HG02884 (cell line): ENCODE data around the gene HTR2B.
"Not testable (repeated sequence)": the region's sequence is repeated elsewhere in the genome, so short reads cannot be mapped to it uniquely, and the experiment has no call there.

Experiments
- ATAC-seq: cut with Tn5 transposase; IDR thresholded peaks from one replicate; pipeline ENCODE4 v1.9.1; 2021; ENCODE audit warnings: mild to moderate bottlenecking, moderate library complexity; ENCODE audit not compliant: unreplicated experiment

Gene HTR2B

DNA sequence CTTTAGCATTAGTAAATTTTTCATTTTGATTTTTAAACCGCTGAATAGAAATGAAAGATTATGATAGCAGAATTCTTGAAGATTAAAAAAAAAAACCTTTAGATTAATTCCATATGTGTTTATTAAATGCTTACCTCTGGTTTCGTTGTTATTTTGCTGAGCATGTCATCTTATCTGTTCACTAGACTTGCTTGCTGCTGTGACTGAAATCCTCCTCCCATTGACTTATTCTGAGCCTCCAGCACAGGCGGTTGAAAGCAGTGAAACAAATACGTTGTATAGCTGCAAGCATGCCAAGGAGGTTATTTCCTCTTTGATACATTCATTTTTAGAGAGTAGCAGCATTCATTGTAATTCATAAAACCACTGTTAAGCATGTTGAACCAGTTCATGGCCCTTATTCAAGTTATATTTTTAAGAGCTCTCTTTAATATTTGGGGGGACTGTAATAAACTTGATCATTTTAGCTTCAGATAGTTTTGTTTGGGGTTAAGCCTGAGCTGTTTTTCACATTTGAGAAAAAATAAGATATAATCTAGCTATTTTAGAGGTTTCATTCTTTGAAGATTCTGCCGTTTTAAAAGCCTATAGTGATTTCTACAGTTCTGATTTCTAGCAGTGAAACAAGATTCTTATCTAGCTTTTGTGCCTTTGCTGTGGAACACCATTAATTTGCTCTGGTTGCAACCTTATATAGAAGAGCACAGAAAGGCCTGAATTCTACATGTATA, at the start of gene HTR2B:
Gene HTR2B (minus strand): TSS at position 205 of the 731 bp plus-strand sequence. CDS start 1,278 bp downstream, outside the sequence.
- no peak for ATAC-seq

DNA sequence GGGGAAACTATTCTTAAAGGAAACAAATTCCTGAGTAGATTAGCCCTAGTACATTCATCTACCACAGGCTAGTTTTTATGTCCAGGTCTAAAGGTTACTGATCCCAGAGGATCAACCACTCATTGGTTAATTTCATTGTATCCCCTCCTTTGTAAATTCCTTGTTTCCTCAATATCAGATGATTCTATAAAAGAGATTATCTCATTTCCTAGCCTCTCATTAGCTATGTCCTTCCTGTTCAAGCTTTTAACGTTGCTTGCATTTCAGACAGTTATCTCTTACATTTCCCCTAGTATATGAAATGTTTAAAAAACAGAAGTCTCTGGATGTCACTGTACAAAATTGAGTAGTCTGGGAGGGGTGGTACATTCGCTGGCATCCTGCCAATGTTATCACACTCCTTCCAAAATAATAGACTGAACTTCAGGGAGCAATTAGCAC, 49.4 kb upstream of the HTR2B start:
- no peak for ATAC-seq

DNA sequence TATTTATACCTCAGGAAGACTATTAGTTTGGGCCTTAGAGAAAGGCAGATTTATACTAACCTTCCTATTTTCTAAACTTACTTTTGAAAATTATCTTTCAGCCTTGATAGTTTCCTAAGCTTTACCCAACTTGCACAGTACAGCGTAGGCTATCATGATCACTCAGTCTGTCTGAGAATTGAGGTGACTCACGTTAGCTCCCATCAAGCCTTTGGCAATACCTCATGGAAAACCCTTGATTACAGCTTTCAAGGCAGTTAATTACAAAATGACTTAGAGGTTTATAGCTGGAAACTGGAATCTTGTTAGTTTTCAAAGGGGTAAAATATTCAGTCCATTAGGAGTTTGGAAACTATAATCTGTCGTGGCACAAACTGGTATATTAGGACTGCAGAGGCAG, 47.2 kb upstream of the HTR2B start:
- no peak for ATAC-seq

DNA sequence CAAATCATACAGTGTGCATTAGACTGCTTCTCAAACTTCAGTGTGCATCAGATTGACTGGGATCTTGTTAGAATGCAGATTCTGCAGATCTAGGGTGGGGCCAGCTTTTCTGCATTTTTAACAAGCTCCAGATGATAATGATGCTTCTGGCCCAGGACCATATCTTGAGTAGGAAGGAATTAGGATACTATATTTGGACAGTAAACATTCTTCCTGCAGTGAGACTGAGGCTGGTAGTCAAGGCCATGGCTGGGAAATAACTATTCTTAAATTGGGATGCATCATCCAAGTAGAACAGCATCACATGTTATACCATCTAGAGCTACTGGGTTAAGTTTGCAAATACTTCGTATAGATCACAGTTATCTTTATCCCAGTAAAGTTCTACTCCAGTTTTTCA, 45.2 kb upstream of the HTR2B start:
- ATAC-seq, result no peak

DNA sequence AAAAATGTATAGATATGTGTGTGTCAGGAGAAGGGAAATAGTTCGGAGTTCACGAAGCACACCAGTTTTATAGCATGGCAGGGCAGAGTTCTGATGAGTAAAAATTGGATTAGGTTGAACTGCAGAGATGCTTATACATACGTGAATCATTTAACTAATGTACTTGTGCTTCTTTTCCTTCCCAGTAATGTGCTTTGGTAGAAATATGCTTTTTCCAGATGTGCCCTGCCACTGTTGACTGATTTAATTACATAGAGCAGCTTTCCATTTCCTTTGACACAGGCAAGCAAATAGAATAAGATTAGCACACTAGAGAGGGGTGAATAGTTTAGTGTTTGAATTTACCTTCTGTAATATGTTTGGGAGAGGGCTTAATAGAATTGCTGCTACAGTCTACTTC, 44.6 kb upstream of the HTR2B start:
- ATAC-seq, result no peak

DNA sequence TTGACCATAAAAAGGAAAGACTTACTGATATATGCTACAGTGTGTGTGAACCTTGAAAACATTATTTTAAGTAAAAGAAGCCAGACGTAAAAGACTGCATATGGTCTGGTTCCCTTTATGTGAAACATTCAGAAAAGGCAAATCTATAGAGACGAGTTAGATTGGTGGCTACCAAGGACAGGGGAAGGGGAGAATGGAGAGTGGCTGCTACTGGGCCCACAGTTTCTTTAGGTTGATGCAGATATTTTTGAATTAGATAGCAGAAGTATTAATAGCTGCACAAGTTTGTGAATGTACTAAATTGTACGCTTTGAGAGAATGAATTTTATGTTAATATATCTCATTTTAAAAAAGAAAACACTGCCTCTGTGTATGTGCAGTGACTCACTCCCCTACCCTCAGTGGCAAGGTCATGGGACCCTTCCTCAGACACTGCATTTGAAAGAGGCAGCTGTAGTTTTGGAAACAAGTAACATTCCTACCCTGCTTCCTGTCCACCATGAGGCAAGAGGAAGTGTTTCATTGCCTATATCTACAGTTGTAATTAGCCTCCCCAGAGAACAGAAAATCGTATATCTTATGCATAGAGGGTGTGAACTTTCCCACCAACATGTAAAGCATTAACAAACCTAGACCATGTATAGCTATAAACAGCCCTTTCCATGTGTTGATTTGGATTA, 43.8 kb upstream of the HTR2B start:
- no peak for ATAC-seq

DNA sequence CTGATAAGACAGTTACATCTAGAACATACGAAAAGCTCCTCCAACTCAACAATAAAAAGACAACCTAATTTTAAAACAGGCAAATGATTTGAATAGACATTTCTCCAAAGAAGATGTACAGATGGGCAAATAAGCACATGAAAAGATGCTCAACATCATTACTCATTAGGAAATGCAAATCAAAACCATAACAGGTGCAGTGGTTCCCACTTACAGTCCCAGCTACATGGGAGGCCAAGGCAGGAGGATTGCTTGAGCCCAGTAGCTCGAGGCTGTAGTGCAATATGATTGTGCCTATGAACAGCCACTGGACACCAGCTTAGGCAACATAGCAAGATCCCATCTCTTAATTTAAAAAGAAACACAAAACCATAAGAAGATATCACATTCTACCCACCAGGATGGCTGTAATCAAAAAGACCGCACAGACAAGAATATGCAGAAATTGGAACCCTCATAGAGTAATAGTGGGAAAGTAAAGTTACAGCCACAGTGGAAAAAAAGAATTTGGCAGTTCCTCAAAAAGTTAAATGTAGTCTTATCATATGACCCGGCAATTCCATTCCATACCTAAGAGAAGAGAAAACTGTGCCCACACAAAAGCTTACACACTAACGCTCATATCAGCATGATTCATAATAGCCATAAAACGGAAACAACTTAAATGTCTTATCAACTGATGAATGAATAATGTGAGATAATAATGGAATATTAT, 43.1 kb upstream of the HTR2B start:
- ATAC-seq, result no peak

DNA sequence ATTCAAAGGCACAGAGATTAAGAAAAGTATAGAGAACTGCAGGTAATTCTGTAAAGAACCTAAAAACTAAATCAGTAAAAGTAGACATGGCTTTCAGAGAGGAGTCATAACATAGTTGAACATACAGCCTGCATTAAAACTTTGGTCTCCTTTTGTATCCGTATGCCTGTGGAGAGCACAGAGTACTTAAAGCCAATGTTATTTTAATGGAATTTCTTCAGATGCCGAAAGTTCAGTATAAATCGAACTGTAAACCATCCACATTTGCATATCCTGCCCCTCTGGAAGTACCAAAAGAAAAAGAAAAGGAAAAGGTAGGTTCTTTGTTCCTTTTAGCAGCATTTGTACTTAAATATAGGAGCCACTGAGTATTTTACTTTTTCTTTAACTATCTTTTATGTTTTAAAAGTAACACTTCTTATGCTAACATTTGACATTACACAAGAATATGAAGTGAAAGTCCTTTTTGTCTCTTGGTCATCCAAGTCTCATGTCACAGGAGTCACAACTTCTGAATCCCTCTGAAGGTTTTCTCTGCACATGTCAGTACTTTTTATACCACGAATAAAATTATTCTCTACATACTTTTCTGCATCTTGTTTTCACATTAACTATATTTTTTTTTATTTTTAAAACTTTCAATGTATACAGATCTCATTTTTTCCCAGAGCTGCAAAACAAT, 38.7 kb upstream of the HTR2B start:
- ATAC-seq, result no peak

DNA sequence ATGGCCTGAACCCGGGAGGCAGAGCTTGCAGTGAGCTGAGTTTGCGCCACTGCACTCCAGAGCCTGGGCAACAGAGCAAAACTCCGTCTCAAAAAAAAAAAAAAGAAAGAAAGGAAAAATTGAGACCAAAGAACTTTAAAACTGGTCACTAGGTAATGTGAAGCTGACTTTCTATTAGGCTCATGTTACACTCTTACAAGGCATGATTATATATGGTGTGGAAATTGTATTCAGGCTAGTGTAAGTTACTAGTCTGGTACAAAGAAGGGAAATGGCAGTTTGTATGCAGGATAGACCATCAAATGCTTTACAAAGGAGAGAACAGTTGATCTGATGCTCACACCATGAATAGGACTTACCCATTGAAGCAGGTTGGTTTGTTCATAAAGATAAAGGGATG, 38.2 kb upstream of the HTR2B start:
- ATAC-seq, result no peak

DNA sequence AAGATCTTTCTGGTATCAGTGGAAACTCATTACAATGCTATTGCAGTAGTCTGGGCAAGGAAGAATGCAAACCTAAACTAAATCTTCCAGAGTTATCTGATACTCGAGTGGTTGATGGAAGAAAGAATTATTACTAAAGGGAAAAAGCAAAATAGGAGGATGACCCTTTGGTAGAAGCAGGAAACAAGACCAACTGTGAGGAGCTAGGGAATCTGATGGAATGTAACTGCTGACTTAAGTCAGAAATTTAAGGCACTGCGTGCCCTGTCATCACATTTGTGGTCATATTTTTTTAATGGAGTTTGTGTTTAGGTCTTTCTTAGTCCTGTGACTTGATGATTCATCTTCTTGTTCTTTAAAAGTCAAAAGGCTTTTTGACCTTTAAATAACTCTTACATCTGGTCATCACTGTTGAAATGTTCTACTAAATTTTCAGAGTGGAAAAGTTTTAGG, 37.1 kb upstream of the HTR2B start:
- ATAC-seq, result no peak

DNA sequence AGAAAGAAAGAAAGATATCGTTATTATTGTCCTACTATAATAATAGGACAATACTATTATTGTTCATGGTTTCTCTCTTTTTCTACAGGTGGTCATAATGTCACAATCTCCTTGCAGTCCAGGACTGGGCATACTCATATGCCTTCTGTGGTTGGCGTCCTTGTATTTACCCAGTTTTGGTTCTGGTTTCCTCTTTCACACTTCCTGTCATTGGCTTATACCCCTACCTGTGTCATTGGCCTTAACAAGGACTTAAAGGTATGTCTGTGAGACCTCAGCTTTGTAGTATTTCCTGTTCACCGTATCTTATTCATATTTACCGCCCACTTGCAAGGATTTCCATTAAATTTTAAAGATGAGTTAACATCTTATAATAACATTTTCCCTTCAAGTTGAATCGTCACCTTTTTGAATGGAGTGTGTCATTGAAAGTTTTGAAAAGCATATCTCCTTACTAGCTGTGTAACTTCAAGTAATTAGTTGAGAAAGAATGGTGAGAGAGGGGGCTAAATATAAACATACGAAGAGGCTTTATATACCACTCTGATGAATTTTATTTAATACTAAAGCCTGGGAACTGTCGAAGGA, 36.5 kb upstream of the HTR2B start:
- no peak for ATAC-seq

DNA sequence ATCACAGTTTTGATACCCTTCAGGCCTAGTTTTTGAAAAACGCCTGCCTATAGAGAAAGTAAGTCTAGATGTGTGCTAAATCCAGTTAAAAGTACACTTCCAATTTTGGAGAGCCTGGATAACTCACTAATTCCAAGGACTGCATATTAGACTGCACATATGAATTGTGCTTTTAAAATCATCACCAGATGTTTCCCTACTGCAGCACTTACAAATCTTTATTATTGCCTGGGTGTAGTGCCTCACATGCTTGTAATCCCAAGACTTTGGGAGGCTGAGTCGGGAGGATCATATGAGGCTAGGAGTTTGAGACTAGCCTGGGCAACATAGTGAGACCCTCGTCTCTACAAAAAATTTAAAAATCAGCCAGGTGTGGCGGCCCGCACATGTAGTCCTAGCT, 35.9 kb upstream of the HTR2B start:
- no peak for ATAC-seq

DNA sequence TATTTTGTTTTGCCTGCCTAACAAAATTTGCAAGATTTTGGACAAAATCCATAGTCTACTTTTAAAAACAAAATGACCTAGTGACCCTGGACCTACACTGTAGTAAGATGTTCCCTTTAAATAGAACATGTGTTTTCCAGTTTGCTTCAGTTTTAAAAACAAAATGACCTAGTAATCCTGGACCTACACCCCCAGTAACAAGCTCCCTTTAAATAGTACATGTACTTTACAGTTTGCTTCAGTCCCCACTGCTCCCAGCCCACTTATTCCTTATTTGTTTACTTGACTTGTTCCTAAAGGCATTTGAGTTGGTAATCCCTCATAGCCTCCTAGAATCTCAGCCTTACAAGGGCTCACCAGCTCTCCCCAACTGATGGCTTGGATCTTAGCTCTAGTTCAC, 34.5 kb upstream of the HTR2B start:
- ATAC-seq, result no peak

DNA sequence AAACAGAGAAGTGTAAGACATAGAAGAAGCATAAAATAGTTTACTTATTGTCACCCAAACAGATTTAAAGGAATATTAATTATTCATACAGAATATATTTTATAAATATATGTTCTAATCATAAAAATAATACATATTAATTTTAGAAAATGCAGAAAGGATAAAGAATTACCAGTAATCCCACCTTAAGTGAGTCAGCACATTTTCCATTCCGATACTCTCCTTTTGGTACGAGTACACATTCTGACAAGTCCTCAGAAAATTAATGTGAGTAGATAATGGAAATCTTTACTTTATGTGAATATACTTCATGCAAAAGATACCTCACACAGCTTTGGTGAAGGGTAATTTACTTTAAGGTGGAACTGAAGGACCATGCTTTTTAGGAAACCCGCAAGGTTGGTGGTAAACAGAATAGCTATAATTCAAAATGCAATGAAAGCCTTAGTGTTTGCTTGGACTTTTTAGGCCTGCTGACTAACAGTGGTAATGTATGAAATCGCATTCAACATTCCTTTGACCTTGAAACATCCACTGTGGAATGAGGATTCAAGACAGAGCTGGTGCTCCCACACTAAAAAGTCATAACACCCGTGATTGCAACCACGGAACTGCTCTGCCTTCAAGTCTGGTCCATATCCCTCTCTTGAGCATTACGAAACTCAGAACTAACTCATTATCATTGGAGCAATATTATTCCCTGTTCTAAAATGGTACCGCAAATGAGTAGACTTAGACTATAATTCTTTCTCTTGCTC, 28.1 kb upstream of the HTR2B start:
- ATAC-seq, result no peak

DNA sequence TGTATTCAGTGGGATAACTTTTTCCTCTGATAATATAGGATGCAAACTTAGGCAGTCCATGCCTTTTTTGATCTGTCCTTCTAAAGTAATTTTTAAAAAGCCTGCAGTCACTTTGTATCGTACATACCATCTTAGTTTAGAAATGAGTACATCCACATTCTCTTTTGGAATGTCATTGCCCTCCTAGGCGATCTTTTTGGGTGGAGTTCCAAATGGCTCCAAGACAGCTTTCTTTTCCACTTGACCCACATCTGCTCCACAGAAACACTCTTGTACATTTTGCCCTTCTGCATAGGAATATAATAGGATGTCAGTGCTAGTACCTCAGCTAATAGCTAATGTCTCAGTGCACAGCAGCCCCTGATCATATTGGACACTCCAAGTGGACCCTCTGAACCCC, 21.8 kb upstream of the HTR2B start:
- no peak for ATAC-seq

DNA sequence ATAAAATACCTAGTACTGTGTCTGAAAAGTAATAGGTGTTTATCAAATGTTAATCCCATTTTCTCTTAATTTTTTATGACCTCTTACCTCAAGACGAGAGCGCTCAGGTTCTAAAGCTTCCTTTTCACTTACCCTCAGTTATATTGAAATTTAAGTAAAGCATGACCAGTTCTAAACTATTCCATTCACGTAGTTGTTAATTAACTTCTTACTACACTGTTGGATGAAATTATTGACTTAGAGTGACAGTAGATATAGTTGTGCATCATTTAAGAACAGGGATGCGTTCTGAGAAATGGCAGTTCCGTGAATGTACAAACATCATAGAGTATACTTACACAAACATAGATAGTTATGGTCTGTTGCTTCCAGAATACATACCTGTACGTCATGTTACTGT, 20.1 kb upstream of the HTR2B start:
- no peak for ATAC-seq

DNA sequence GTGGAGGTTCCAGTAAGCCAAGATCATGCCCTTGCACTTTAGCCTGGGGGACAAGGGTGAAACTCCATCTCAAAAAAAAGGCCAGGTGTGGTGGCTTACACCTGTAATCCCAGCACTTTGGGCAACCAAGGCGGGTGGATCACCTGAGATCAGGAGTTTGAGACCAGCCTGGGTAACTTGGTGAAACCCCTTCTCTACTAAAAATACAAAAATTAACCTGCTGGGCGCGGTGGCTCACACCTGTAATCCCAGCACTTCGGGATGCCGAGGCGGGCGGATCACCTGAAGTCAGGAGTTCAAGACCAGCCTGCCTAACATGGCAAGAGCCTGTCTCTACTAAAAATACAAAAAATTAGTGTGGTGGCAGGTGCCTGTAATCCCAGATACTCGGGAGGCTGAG, 16.0 kb upstream of the HTR2B start:
- ATAC-seq, result not testable (repeated sequence)

DNA sequence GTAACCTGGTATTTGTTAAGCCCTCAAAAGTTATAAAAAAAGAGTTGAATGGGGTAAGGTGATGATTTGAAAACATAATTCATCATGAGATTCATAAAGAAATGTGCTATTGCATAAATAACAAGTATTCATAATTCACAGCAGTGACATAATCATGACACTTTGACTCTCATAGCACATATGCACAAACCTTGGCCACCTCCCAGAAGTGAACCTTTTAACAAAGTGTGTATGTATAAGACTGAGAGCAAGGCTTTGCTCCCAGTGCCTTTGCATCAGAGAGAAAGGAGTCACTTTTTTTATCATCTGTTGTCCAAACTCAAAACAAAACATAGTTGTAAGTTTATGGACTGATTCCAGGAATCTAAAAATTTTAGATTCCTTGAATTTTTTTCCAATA, 15.0 kb upstream of the HTR2B start:
- ATAC-seq, result no peak

DNA sequence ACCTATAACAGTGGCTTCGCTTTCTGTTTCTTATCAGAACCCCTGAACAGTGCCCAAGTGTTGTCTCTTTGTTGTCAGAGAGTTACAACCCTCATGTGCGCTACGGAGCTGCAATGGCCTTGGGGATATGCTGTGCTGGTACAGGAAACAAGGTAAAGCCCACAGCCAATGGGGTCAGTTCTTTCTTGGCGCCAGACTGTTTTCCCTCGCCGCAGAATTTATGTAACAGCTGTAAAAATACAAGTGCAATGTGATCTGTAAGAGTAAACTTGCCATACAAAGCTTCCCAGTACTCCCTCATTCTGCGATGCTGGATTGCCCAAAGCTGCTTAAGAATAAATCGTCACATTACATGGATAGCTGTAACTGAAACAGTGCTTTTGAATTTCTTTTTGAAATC, 13.9 kb upstream of the HTR2B start:
- no peak for ATAC-seq
